GM19240 (cell line): ENCODE results near the gene SNN.

Source experiments
- DNase-seq: peaks from one replicate; pipeline ENCODE4 v3.0.0; 2011; ENCODE audit warnings: low spot score; ENCODE audit not compliant: insufficient read length

The SNN gene

GRCh38 chr16:11696266-11697012 is 28.2 kb downstream of the SNN start:
- DNase-seq = no peak

GRCh38 chr16:11697319-11697718 is 29.1 kb downstream of the SNN start:
- no peak for DNase-seq

GRCh38 chr16:11698271-11698689 is 30.0 kb downstream of the SNN start:
- no peak for DNase-seq

GRCh38 chr16:11699234-11699894 is 31.1 kb downstream of the SNN start:
- no peak for DNase-seq

- no peak for DNase-seq
Observed at GRCh38 chr16:11700264-11701029, 32.2 kb downstream of the SNN start.

GRCh38 chr16:11705311-11706025 is 37.2 kb downstream of the SNN start:
- no peak for DNase-seq

GRCh38 chr16:11706180-11706742 is 38.0 kb downstream of the SNN start:
- DNase-seq = no peak

GRCh38 chr16:11707679-11708197 is 39.5 kb downstream of the SNN start:
- DNase-seq = no peak

GRCh38 chr16:11708421-11708820 is 40.2 kb downstream of the SNN start:
- DNase-seq = no peak

- no peak for DNase-seq
Observed at GRCh38 chr16:11711662-11712061, 43.4 kb downstream of the SNN start.

GRCh38 chr16:11712122-11712521 is 43.9 kb downstream of the SNN start:
- no peak for DNase-seq

- DNase-seq = no peak
Observed at GRCh38 chr16:11715246-11715947, 47.1 kb downstream of the SNN start.

- no peak for DNase-seq
Observed at GRCh38 chr16:11716336-11716735, 48.1 kb downstream of the SNN start.

GRCh38 chr16:11717811-11718210 is 49.6 kb downstream of the SNN start:
- no peak for DNase-seq

- no peak for DNase-seq
Observed at GRCh38 chr16:11719171-11719570, 50.9 kb downstream of the SNN start.

- DNase-seq = no peak
Observed at GRCh38 chr16:11719762-11720161, 51.5 kb downstream of the SNN start.

GRCh38 chr16:11721781-11722467 is 53.7 kb downstream of the SNN start:
- DNase-seq = no peak

- DNase-seq = no peak
Observed at GRCh38 chr16:11722468-11722808, 54.2 kb downstream of the SNN start.

GRCh38 chr16:11725457-11725856 is 57.2 kb downstream of the SNN start:
- DNase-seq = no peak

- no peak for DNase-seq
Observed at GRCh38 chr16:11726008-11726407, 57.8 kb downstream of the SNN start.
